K562 (cell line): ENCODE results near the gene DNAJB12. TPM values are rescaled to one million over a fixed set of nuclear protein-coding genes. Genes with fewer than 3 reads are reported as not detected.

Experiments used
- C11orf30 ChIP-seq: fragments of 450-650 bp; IDR thresholded peaks from 2 replicates; pipeline ENCODE4 v1.6.1; 2016; ENCODE audit warnings: low read depth, mild to moderate bottlenecking
- CREB3L1 ChIP-seq: fragments of 450-650 bp; IDR thresholded peaks from 2 replicates; pipeline ENCODE4 v1.6.1; 2014; ENCODE audit warnings: low read depth, mild to moderate bottlenecking, moderate library complexity, borderline replicate concordance
- EP400 ChIP-seq: fragments of 450-650 bp; IDR thresholded peaks from 2 replicates; pipeline ENCODE4 v1.6.1; 2017; ENCODE audit warnings: antibody characterized with exemption, mild to moderate bottlenecking, moderate library complexity
- KLF10 ChIP-seq: fragments of 250-450 bp; sonication (Bioruptor Pico); IDR thresholded peaks from 2 replicates; pipeline ENCODE4 v1.6.1; 2021; ENCODE audit warnings: matching md5 sums
- MEF2A ChIP-seq: IDR thresholded peaks from 2 replicates; pipeline ENCODE4 v1.6.1; 2011; ENCODE audit warnings: low read depth, mild to moderate bottlenecking, low read length, moderate library complexity; ENCODE audit not compliant: control insufficient read depth
- MLLT1 ChIP-seq, 2 experiments: fragments of 450-650 bp; IDR thresholded peaks; 2 replicates each; pipeline ENCODE4 v1.6.1; 2016
- NEUROD1 ChIP-seq: fragments of 150-350 bp; IDR thresholded peaks from 2 replicates; pipeline ENCODE4 v1.6.1; 2014; ENCODE audit warnings: borderline replicate concordance, low read length, low read depth; ENCODE audit not compliant: partially characterized antibody
- NFXL1 ChIP-seq: fragments of 450-650 bp; formaldehyde crosslinking; IDR thresholded peaks from 2 replicates; pipeline ENCODE4 v1.4.0; 2021; ENCODE audit warnings: mild to moderate bottlenecking
- NRF1 ChIP-seq, 2 experiments: fragments of 450-650 bp; IDR thresholded peaks in 1 of 2; conservative IDR thresholded peaks in 1 of 2; 2 replicates each; pipeline ENCODE4 v1.6.1; 2014; ENCODE audit warnings: mild to moderate bottlenecking in 2 of 2
- RAD51 ChIP-seq: fragments of 450-650 bp; IDR thresholded peaks from 2 replicates; pipeline ENCODE4 v1.7.1; 2016; ENCODE audit warnings: low read depth, mild to moderate bottlenecking, borderline replicate concordance
- SMARCA5 ChIP-seq: fragments of 450-650 bp; IDR thresholded peaks from 2 replicates; pipeline ENCODE4 v1.6.1; 2016
- U2AF2 ChIP-seq: fragments of 200-400 bp; formaldehyde crosslinking; optimal IDR thresholded peaks from 2 replicates; pipeline ENCODE3; 2017; ENCODE audit warnings: low read depth, mild to moderate bottlenecking, low read length
- ZHX1 ChIP-seq: fragments of 150-350 bp; conservative IDR thresholded peaks from 2 replicates; pipeline ENCODE4 v1.6.1; 2014; ENCODE audit warnings: low read length
- polyA plus RNA-seq, 8 experiments: library from polyadenylated mRNA; depleted of rRNA in 4 of 8; stranded (reverse) in 5 of 8; unstranded in 3 of 8; fragments of >200 nt; fragmentation: Nextera tagmentation in 2 of 8; fragmentation: Illumina TruSeq in 1 of 8; extraction: Ambion mirVana in 2 of 8; extraction: Trizol in 1 of 8; gene quantifications; 2 replicates each; pipeline versions ENCODE4 v1.2.1 to v1.2.3, GENCODE V29; 2011 to 2014; ENCODE audit warnings: inconsistent platforms in 1 of 8, missing spikeins in 1 of 8
- total RNA-seq, 7 experiments: library from RNA; depleted of rRNA in 6 of 7; stranded (reverse); fragments of >200 nt in 6 of 7; fragmentation: Illumina TruSeq in 2 of 7; extraction: Trizol in 2 of 7; gene quantifications; 2 replicates each; pipeline versions ENCODE4 v1.2.1 to v1.2.3, GENCODE V29; 2011 to 2021; ENCODE audit warnings: low replicate concordance in 1 of 7
- TF ChIP-seq, protein P1 (sequence below): sonication (generic); formaldehyde crosslinking; IDR thresholded peaks from 2 replicates; pipeline ENCODE4 v1.8.1; 2023; ENCODE audit warnings: missing genetic modification reagents, mild to moderate bottlenecking, borderline replicate concordance
- TF ChIP-seq, protein P2 (sequence below): sonication (generic); formaldehyde crosslinking; IDR thresholded peaks from 2 replicates; pipeline ENCODE4 v1.8.0; 2022; ENCODE audit warnings: missing genetic modification reagents, mild to moderate bottlenecking, moderate library complexity, borderline replicate concordance

The DNAJB12 gene
- total and polyA plus RNA-seq, 9 of the 15 experiments (the other 6 are each of a cell fraction or from before 2014, with no cell fraction given) = 3.5 to 31.5 (median 20.3) TPM

DNA sequence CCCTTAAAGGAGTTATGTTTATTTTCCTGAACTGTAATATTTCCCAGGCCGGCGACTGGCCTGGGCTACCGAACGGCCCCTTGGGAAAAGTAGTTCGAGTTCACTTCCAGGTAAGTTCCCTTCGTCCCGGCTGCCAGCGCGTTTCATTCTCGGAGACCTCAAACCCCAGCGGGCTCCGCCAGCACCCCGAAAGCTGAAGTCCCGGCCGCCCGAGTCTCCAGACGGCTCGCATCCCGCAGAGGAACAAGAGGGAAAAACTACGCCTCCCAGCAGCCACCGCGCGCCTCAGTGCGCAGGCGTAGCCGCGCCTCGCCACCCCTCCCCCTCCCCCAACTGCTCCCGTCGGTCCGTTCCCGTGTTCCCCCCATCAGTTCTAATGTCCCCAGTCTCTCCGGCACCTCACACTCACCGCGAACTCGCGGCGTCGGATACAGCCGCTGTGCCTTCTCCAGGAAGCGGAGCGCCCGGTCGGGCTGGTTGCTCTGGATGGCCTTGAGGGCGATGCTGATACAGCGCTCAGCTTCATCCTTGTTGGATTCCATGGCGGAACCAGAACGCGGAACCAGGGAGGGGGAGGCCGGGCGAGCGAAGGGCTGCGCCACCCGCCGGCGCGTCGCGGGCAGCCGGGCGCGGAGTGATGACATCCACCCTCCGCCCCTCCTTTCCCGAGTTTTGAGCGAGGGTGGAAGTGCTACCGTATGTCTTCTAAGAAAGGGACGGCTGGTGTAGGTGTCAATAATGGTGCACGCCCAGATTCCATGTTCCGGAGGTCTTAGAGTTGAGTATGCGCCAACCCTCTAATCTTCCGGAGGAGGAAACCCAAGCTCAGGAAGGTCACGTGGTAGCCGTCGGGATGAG is at the start of gene DNAJB12 (continued):
- TF ChIP-seq, protein P1, sequence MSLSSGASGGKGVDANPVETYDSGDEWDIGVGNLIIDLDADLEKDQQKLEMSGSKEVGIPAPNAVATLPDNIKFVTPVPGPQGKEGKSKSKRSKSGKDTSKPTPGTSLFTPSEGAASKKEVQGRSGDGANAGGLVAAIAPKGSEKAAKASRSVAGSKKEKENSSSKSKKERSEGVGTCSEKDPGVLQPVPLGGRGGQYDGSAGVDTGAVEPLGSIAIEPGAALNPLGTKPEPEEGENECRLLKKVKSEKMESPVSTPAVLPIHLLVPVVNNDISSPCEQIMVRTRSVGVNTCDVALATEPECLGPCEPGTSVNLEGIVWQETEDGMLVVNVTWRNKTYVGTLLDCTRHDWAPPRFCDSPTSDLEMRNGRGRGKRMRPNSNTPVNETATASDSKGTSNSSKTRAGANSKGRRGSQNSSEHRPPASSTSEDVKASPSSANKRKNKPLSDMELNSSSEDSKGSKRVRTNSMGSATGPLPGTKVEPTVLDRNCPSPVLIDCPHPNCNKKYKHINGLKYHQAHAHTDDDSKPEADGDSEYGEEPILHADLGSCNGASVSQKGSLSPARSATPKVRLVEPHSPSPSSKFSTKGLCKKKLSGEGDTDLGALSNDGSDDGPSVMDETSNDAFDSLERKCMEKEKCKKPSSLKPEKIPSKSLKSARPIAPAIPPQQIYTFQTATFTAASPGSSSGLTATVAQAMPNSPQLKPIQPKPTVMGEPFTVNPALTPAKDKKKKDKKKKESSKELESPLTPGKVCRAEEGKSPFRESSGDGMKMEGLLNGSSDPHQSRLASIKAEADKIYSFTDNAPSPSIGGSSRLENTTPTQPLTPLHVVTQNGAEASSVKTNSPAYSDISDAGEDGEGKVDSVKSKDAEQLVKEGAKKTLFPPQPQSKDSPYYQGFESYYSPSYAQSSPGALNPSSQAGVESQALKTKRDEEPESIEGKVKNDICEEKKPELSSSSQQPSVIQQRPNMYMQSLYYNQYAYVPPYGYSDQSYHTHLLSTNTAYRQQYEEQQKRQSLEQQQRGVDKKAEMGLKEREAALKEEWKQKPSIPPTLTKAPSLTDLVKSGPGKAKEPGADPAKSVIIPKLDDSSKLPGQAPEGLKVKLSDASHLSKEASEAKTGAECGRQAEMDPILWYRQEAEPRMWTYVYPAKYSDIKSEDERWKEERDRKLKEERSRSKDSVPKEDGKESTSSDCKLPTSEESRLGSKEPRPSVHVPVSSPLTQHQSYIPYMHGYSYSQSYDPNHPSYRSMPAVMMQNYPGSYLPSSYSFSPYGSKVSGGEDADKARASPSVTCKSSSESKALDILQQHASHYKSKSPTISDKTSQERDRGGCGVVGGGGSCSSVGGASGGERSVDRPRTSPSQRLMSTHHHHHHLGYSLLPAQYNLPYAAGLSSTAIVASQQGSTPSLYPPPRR (CRISPR knock-in tag) = peak; percentile 74; the same call in 1 of the 2 replicates
- TF ChIP-seq C11orf30 (peak; percentile 100), MEF2A (no peak), CREB3L1 (peak; percentile 93), NEUROD1 (peak; percentile 87), KLF10 (no peak), NFXL1 (CRISPR knock-in tag) (no peak), NRF1 (conservative IDR thresholded peaks at IDR 0.05 in 1 of 2, IDR thresholded peaks at IDR 0.05 in 1 of 2) (peak; percentile 98), RAD51 (peak; percentile 93), EP400 (peak; percentile 98), U2AF2 (no peak), SMARCA5 (peak; percentile 82), MLLT1 (IDR thresholded peaks at IDR 0.05) (peak; percentile 64 to 93), ZHX1 (peak; percentile 25; the same call in 1 of the 2 replicates)
- TF ChIP-seq, protein P2, sequence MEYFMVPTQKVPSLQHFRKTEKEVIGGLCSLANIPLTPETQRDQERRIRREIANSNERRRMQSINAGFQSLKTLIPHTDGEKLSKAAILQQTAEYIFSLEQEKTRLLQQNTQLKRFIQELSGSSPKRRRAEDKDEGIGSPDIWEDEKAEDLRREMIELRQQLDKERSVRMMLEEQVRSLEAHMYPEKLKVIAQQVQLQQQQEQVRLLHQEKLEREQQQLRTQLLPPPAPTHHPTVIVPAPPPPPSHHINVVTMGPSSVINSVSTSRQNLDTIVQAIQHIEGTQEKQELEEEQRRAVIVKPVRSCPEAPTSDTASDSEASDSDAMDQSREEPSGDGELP (CRISPR knock-in tag) = peak; percentile 96
